DOHH2 (cell line): Measurements from ENCODE around the gene DKK3.

Experiments
- H3F3A ChIP-seq: fragments of 200-600 bp; sonication (generic), shearing (Covaris generic); 2 replicates; pipeline ENCODE4 v1.6.0; 2016; ENCODE audit warnings: antibody characterized with exemption, mild to moderate bottlenecking; ENCODE audit not compliant: control insufficient read depth, insufficient read depth
- H3K27ac ChIP-seq: fragments of 200-600 bp; sonication (generic); 2 replicates; pipeline ENCODE4 v1.5.1; 2014; ENCODE audit warnings: low read depth, mild to moderate bottlenecking, low read length, moderate library complexity
- H3K27me3 ChIP-seq: fragments of 200-600 bp; sonication (generic); 2 replicates; pipeline ENCODE4 v1.6.1; 2014; ENCODE audit warnings: mild to moderate bottlenecking, low read length, mixed read lengths; ENCODE audit not compliant: control insufficient read depth
- H3K36me3 ChIP-seq: fragments of 200-600 bp; sonication (generic); 2 replicates; pipeline ENCODE4 v1.6.1; 2014; ENCODE audit warnings: mild to moderate bottlenecking, low read length, moderate library complexity, mixed read lengths; ENCODE audit not compliant: control insufficient read depth
- H3K4me1 ChIP-seq: fragments of 200-600 bp; sonication (generic); 2 replicates; pipeline ENCODE4 v1.6.1; 2014; ENCODE audit warnings: mild to moderate bottlenecking, low read length, mixed read lengths; ENCODE audit not compliant: control insufficient read depth
- H3K4me2 ChIP-seq: fragments of 200-600 bp; sonication (generic); 2 replicates; pipeline ENCODE4 v1.6.0; 2014; ENCODE audit warnings: mild to moderate bottlenecking, low read length, moderate library complexity
- H3K4me3 ChIP-seq: fragments of 200-600 bp; sonication (generic); 2 replicates; pipeline ENCODE4 v1.5.1; 2014; ENCODE audit warnings: mild to moderate bottlenecking, low read length, mixed read lengths
- H3K79me2 ChIP-seq: fragments of 200-600 bp; sonication (generic); 2 replicates; pipeline ENCODE4 v1.6.1; 2014; ENCODE audit warnings: mild to moderate bottlenecking, low read length, mixed read lengths; ENCODE audit not compliant: control insufficient read depth
- H3K9me2 ChIP-seq: fragments of 200-600 bp; sonication (generic); replicated peaks from 2 replicates; pipeline ENCODE4 v1.6.1; 2014; ENCODE audit warnings: mild to moderate bottlenecking, low read length, mixed read lengths; ENCODE audit not compliant: control insufficient read depth
- H3K9me3 ChIP-seq: fragments of 200-600 bp; sonication (generic); 2 replicates; pipeline ENCODE4 v1.6.1; 2014; ENCODE audit warnings: antibody characterized with exemption, low read length, mixed read lengths; ENCODE audit not compliant: control insufficient read depth, insufficient read depth
- H4K20me1 ChIP-seq: fragments of 200-600 bp; sonication (generic); 2 replicates; pipeline ENCODE4 v1.6.0; 2014; ENCODE audit warnings: low read depth, mild to moderate bottlenecking, antibody characterized with exemption, low read length, moderate library complexity; ENCODE audit not compliant: control insufficient read depth, insufficient read depth
- EZH2phosphoT487 ChIP-seq: fragments of 200-600 bp; sonication (generic); IDR thresholded peaks from 2 replicates; pipeline ENCODE4 v1.6.1; 2017; ENCODE audit warnings: borderline replicate concordance, mild to moderate bottlenecking, antibody characterized with exemption, low read length, moderate library complexity, mixed read lengths
- TF ChIP-seq, protein P1 (sequence below): fragments of 200-600 bp; sonication (generic); IDR thresholded peaks from one replicate; pipeline ENCODE4 v1.5.1; 2014; ENCODE audit warnings: antibody characterized with exemption, mild to moderate bottlenecking, low read depth, low read length; ENCODE audit not compliant: poor library complexity, severe bottlenecking

Gene DKK3

DNA sequence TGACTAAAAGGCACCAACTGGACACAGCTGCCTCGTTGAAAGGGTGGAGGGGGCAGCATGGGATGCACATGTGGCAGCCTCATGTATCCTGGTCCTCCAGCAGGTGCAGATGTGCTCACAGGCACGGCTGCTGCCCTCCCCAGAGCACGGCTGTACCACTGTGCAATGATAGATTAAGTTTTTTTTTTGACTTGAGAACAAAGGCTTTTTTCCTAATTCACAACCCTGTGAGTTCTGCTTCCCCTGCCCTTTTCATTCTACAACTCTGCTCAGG is 11.4 kb downstream of the DKK3 start:
- no peaks in the 10 kb centered on the region for H3K4me1 ChIP-seq
- no peak overlapping the region for H3K4me2 ChIP-seq
- no peaks in the 10 kb centered on the region for H3K9me3 ChIP-seq
- no peaks in the 10 kb centered on the region for H4K20me1 ChIP-seq
- no peaks in the 10 kb centered on the region for H3K36me3 ChIP-seq
- H3K27ac ChIP-seq: no peak overlapping the region
- no peaks in the 10 kb centered on the region for H3K79me2 ChIP-seq
- peaks cover 12% of the 10 kb centered on the region; the same call in 1 of the 2 replicates for H3K27me3 ChIP-seq
- H3K4me3 ChIP-seq: no peak overlapping the region
- no peaks in the 10 kb centered on the region for H3K9me2 ChIP-seq
- H3F3A ChIP-seq: no peaks in the 10 kb centered on the region
- TF ChIP-seq, protein P1, sequence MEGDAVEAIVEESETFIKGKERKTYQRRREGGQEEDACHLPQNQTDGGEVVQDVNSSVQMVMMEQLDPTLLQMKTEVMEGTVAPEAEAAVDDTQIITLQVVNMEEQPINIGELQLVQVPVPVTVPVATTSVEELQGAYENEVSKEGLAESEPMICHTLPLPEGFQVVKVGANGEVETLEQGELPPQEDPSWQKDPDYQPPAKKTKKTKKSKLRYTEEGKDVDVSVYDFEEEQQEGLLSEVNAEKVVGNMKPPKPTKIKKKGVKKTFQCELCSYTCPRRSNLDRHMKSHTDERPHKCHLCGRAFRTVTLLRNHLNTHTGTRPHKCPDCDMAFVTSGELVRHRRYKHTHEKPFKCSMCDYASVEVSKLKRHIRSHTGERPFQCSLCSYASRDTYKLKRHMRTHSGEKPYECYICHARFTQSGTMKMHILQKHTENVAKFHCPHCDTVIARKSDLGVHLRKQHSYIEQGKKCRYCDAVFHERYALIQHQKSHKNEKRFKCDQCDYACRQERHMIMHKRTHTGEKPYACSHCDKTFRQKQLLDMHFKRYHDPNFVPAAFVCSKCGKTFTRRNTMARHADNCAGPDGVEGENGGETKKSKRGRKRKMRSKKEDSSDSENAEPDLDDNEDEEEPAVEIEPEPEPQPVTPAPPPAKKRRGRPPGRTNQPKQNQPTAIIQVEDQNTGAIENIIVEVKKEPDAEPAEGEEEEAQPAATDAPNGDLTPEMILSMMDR: no peak
- TF ChIP-seq EZH2phosphoT487: no peak

DNA sequence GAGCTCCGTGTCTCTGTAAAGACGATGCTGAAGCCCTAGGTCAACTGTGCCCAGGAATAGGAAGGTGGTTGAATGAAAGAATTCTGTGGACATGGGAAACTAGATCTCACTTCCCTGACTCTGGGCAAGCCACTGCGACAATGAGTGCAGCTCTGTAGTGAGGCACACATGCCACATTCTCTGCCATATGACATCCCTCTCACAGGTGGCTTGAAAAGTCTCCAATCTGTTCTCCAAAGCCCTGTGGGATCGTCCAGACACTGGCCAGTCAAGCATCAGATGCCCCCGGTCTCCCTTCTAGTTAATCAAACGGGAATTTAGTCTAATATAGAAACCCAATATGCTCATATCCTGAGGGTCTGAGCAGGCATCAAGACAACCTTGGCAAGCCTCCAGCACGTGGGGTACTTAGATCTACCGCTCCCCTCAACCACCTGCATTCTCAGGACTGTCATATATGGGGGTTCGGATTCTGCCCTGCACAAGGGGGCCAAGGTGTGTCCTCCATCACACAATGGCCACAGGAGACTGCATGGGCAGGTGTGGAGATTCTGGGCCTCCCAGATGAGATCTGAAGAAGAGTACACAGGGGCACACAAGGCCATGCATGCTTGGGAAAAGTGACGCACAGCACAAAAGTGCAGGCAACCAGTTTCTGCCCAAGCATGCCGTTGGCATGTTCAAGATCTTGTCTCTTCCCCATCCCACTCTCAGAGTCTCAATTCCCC is 11.9 kb downstream of the DKK3 start:
- H3K4me2 ChIP-seq: no peak overlapping the region
- H3K9me3 ChIP-seq: no peaks in the 10 kb centered on the region
- no peaks in the 10 kb centered on the region for H3F3A ChIP-seq
- no peaks in the 10 kb centered on the region for H3K79me2 ChIP-seq
- H3K27ac ChIP-seq: no peak overlapping the region
- TF ChIP-seq, protein P1: no peak
- no peak for TF ChIP-seq EZH2phosphoT487
- H3K9me2 ChIP-seq: no peaks in the 10 kb centered on the region
- H3K4me1 ChIP-seq: no peaks in the 10 kb centered on the region
- no peaks in the 10 kb centered on the region for H4K20me1 ChIP-seq
- no peaks in the 10 kb centered on the region for H3K36me3 ChIP-seq
- H3K27me3 ChIP-seq: peaks cover 9% of the 10 kb centered on the region; the same call in 1 of the 2 replicates
- H3K4me3 ChIP-seq: no peak overlapping the region

DNA sequence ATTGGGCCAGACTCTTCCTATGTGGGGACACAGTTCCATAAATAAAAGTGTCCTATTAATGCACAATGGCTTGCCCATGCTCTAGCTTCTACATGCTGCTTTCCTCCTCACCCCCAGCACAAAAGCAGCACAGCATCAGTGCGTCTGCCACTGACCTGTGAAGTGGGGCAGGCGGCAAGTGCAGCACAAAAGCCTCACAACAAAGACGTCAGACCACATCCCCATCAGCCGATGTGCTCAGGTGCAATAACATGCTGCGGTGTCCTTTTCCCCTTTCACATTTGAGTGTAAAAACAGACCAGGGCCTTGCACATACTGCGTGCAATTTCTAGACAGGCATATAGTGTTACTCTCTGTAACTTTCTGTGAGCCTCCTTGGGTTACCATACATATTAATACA is 12.8 kb downstream of the DKK3 start:
- no peaks in the 10 kb centered on the region for H4K20me1 ChIP-seq
- H3F3A ChIP-seq: no peaks in the 10 kb centered on the region
- H3K9me2 ChIP-seq: no peaks in the 10 kb centered on the region
- H3K36me3 ChIP-seq: no peaks in the 10 kb centered on the region
- peaks cover 12% of the 10 kb centered on the region; the same call in 1 of the 2 replicates for H3K27me3 ChIP-seq
- H3K4me2 ChIP-seq: no peak overlapping the region
- H3K9me3 ChIP-seq: no peaks in the 10 kb centered on the region
- no peak for TF ChIP-seq EZH2phosphoT487
- TF ChIP-seq, protein P1: no peak
- H3K4me3 ChIP-seq: no peak overlapping the region
- H3K27ac ChIP-seq: no peak overlapping the region
- H3K79me2 ChIP-seq: no peaks in the 10 kb centered on the region
- H3K4me1 ChIP-seq: no peaks in the 10 kb centered on the region
